Adrenal gland (tissue), 12 donors: Measurements from ENCODE around the gene PPM1F. TPM values are rescaled to one million over a fixed set of nuclear protein-coding genes. Genes with fewer than 3 reads are reported as not detected.
"Not testable (repeated sequence)": the region's sequence is repeated elsewhere in the genome, so short reads cannot be mapped to it uniquely, and the experiment has no call there.

ENCODE experiments used
- DNase-seq, 7 donors: peaks; one replicate each; pipeline ENCODE4 v3.0.0-alpha.2; 2019 to 2020
- H3K27ac ChIP-seq, 5 donors: fragments of 200-600 bp; sonication (generic) in 4 of 5; 1 replicate in 3 of 5; 2 replicates in 2 of 5; pipeline versions ENCODE4 v1.5.1 to v1.8.0; 2016 to 2020; ENCODE audit warnings: mild to moderate bottlenecking in 1 of 5
- H3K27me3 ChIP-seq: fragments of 200-600 bp; 2 replicates; pipeline ENCODE4 v1.8.0; 2021
- H3K36me3 ChIP-seq, 2 donors: fragments of 200-600 bp; replicated peaks in 1 of 2; 1 replicate in 1 of 2; 2 replicates in 1 of 2; pipeline versions ENCODE4 v1.5.1 to v1.8.0; 2018 to 2022
- H3K4me1 ChIP-seq, 2 donors: fragments of 200-600 bp; replicated peaks in 1 of 2; 1 replicate in 1 of 2; 2 replicates in 1 of 2; pipeline versions ENCODE4 v1.5.1 to v1.8.0; 2018 to 2021
- H3K4me3 ChIP-seq, 4 donors: fragments of 200-600 bp; sonication (generic) in 3 of 4; one replicate each; pipeline ENCODE4 v1.5.1; 2016 to 2018
- H3K9me3 ChIP-seq, 3 donors: fragments of 200-600 bp; sonication (generic) in 1 of 3; replicated peaks in 1 of 3; 1 replicate in 2 of 3; 2 replicates in 1 of 3; pipeline versions ENCODE4 v1.5.1 to v1.8.0; 2016 to 2021
- POLR2A ChIP-seq, 2 donors: fragments of 450-650 bp; IDR thresholded peaks; one replicate each; pipeline ENCODE4 v1.6.1; 2017; ENCODE audit warnings: antibody characterized with exemption in 2 of 2, mild to moderate bottlenecking in 2 of 2, moderate library complexity in 1 of 2
- WGBS, 4 donors: extraction: QIAGEN DNeasy Blood & Tissue Kit in 2 of 4; methylation state at CpG; one replicate each; pipeline versions ENCODE4 v1.1.5 to v1.1.7; 2013 to 2017; 5-methylcytosine and 5-hydroxymethylcytosine counted together
- intact Hi-C, 2 donors: fragments of 100-400 bp; cut with DNase I; formaldehyde crosslinking; loops; one replicate each; pipeline versions ENCODE4 v1.14.1 to v1.15.0; 2022 to 2023
- polyA plus RNA-seq, 3 donors: library from polyadenylated mRNA; stranded (reverse); fragments of 200-250 nt in 2 of 3; fragments of 350-450 nt in 1 of 3; fragmentation: Illumina TruSeq in 1 of 3; extraction: RNeasy Lipid Tissue Mini Kit (QIAGEN cat#74804) in 1 of 3; gene quantifications; one replicate each; pipeline ENCODE4 v1.2.3, GENCODE V29; 2013 to 2014
- total RNA-seq, 9 donors: library from RNA; depleted of rRNA in 4 of 9; stranded (reverse); fragments of >200 nt in 4 of 9; fragments of 120-200 nt in 1 of 9; fragmentation: NEBNext Ultra II Directional in 1 of 9; extraction: Animal tissue kit (Norgen Biotek cat#: 25700) in 1 of 9; gene quantifications; one replicate each; pipeline versions ENCODE4 v1.1.0 to v1.2.4, GENCODE V29; 2013 to 2023
- TF ChIP-seq, protein P1 (sequence below), 6 experiments: fragments of 450-650 bp in 4 of 6; fragments of 200-600 bp in 2 of 6; sonication (generic) in 1 of 6; IDR thresholded peaks; 1 replicate in 5 of 6; 2 replicates in 1 of 6; pipeline versions ENCODE4 v1.5.1 to v1.8.0; 2016 to 2021; ENCODE audit warnings: antibody characterized with exemption in 6 of 6, mild to moderate bottlenecking in 2 of 6, moderate library complexity in 1 of 6
- donor health status: healthy with polysubstance abuse.
- donor health status: Bipolar disorder and iron deficiency.
- donor health status: DM: yes; HTN: yes; CAD: no.
- donor health status: DM: no; HTN: no; CAD: no.
- donor health status: DM: no; HTN: no; CAD: no.
- donor health status: DM: yes; HTN: yes; CAD: no.

PPM1F gene
- total and polyA plus RNA-seq, 12 donors, result 9.9 to 60.6 (median 44.0) TPM

DNA sequence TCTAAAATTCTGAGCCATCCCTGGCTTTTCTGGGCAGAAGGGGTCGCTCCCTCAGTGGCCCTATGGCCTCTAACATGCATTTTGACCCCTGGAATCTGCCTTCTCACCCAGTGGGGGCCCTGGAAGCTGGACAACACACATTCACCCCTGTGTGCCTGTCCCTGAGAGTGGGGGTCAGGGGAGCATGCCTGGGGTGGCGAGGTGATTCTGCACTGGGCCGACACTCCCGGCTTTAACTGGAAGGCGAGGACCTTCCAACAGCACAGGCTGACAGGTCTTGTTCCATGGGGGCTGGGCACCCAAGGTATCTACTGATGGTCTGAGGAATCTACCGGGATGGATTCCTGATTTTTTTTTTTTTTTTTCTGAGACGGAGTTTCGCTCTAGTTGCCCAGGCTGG is 10.7 kb downstream of the PPM1F start:
- no peaks in the 10 kb centered on the region for H3K27me3 ChIP-seq
- WGBS, 4 donors, result 73 to 88% (median 81%) methylated on average over 6 to 8 of the region's 8 CpGs

DNA sequence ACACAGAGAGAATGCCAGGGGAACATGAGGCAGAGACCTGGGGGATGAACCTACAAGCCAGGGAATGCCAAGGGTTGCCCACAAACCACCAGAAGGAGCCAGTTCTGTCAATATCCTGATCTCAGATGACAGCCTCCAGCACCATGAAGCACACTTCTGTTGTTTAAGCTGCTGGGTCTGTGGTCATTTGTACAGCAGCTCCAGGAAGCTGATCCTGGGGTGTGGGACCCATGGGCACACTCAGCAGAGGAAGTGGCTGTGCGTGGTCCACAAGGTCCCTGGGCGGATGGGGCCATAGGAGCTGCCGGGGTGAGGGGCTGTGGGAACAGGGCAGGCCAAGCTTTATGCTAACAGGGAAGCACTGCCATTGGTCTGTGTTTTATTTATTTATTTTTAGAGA is 12.1 kb downstream of the PPM1F start:
- intact Hi-C loops, result loop anchor here in 1 of 2 donors (10.0 kb wide), 1 partner anchor 226 kb away; no protein-coding TSS in a partner anchor

More for the DNA sequence above, 10.7 kb downstream of the PPM1F start:
- peak overlapping the region; percentile 24 to 98 (median 61) for H3K27ac ChIP-seq
- no peak for DNase-seq
- peaks cover 38 to 76% of the 10 kb centered on the region in 2 donors for H3K4me1 ChIP-seq
- H3K36me3 ChIP-seq, result peaks cover 0 to 25% of the 10 kb centered on the region in 2 donors
- TF ChIP-seq, protein P1, sequence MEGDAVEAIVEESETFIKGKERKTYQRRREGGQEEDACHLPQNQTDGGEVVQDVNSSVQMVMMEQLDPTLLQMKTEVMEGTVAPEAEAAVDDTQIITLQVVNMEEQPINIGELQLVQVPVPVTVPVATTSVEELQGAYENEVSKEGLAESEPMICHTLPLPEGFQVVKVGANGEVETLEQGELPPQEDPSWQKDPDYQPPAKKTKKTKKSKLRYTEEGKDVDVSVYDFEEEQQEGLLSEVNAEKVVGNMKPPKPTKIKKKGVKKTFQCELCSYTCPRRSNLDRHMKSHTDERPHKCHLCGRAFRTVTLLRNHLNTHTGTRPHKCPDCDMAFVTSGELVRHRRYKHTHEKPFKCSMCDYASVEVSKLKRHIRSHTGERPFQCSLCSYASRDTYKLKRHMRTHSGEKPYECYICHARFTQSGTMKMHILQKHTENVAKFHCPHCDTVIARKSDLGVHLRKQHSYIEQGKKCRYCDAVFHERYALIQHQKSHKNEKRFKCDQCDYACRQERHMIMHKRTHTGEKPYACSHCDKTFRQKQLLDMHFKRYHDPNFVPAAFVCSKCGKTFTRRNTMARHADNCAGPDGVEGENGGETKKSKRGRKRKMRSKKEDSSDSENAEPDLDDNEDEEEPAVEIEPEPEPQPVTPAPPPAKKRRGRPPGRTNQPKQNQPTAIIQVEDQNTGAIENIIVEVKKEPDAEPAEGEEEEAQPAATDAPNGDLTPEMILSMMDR (IDR thresholded peaks at IDR 0.05), result no peak
- TF ChIP-seq POLR2A (IDR thresholded peaks at IDR 0.05), result no peak
- intact Hi-C loops, result loop anchor here in 1 of 2 donors (10.0 kb wide), 1 partner anchor 227 kb away; no protein-coding TSS in a partner anchor
- H3K4me3 ChIP-seq, result no peak overlapping the region
- H3K9me3 ChIP-seq, result no peaks in the 10 kb centered on the region

GRCh38 chr22:21939935-21940334 is 12.7 kb downstream of the PPM1F start:
- H3K4me1 ChIP-seq, result peaks cover 39 to 68% of the 10 kb centered on the region in 2 donors
- WGBS, 4 donors, result 71 to 91% (median 73%) methylated on average over 2 to 5 of the region's 5 CpGs
- intact Hi-C loops, result loop anchor here (5.0 to 10.0 kb wide), 4 partner anchors 75 to 228 kb away; partner anchors contain the start of gene MAPK1 (in 1 of the 2)
- not testable (repeated sequence) for DNase-seq, H3K9me3 ChIP-seq, H3K4me3 ChIP-seq, H3K27me3 ChIP-seq
- H3K27ac ChIP-seq, result peak overlapping the region; percentile 26 to 98 (median 93)
- peaks cover 0 to 25% of the 10 kb centered on the region in 2 donors for H3K36me3 ChIP-seq

More for the DNA sequence above, 12.1 kb downstream of the PPM1F start:
- Histone ChIP-seq H3K4me3 (no peak overlapping the region), H3K27me3 (no peaks in the 10 kb centered on the region), H3K4me1 (peaks cover 42 to 73% of the 10 kb centered on the region in 2 donors), H3K9me3 (no peaks in the 10 kb centered on the region), H3K36me3 (peaks cover 0 to 25% of the 10 kb centered on the region in 2 donors), H3K27ac (peak overlapping the region in 3 of 5 donors; percentile 92 to 98 (median 97))
- 60 to 91% (median 74%) methylated on average over 3 of the region's 3 CpGs for WGBS, 4 donors
- DNase-seq, result peak in 1 of 7 donors; percentile 50
- TF ChIP-seq, protein P1 (IDR thresholded peaks at IDR 0.05), result no peak
- TF ChIP-seq POLR2A (IDR thresholded peaks at IDR 0.05), result no peak

GRCh38 chr22:21939461-21939913 is 13.2 kb downstream of the PPM1F start:
- Histone ChIP-seq H3K9me3 (no peaks in the 10 kb centered on the region), H3K4me1 (peaks cover 39 to 68% of the 10 kb centered on the region in 2 donors), H3K4me3 (no peak overlapping the region), H3K27me3 (no peaks in the 10 kb centered on the region), H3K36me3 (peaks cover 0 to 24% of the 10 kb centered on the region in 2 donors), H3K27ac (peak overlapping the region; percentile 26 to 98 (median 93))
- TF ChIP-seq POLR2A (IDR thresholded peaks at IDR 0.05), result no peak
- TF ChIP-seq, protein P1 (IDR thresholded peaks at IDR 0.05), result no peak
- DNase-seq, result peak in 1 of 7 donors; percentile 40
- intact Hi-C loops, result loop anchor here in 1 of 2 donors (5.0 to 10.0 kb wide), 3 partner anchors 75 to 227 kb away; partner anchors contain the start of gene MAPK1
- 32 to 65% (median 57%) methylated on average over 6 to 10 of the region's 10 CpGs for WGBS, 4 donors
